Measurements from ENCODE around the gene ADAT2. TPM values are rescaled to one million over a fixed set of nuclear protein-coding genes. Genes with fewer than 3 reads are reported as not detected.
"Not testable (repeated sequence)": the region's sequence is repeated elsewhere in the genome, so short reads cannot be mapped to it uniquely, and the experiment has no call there.

Gene ADAT2
- 1 to 10 TPM; 2.5 to 3.9 (median 2.8) TPM for polyA plus RNA-seq

DNA sequence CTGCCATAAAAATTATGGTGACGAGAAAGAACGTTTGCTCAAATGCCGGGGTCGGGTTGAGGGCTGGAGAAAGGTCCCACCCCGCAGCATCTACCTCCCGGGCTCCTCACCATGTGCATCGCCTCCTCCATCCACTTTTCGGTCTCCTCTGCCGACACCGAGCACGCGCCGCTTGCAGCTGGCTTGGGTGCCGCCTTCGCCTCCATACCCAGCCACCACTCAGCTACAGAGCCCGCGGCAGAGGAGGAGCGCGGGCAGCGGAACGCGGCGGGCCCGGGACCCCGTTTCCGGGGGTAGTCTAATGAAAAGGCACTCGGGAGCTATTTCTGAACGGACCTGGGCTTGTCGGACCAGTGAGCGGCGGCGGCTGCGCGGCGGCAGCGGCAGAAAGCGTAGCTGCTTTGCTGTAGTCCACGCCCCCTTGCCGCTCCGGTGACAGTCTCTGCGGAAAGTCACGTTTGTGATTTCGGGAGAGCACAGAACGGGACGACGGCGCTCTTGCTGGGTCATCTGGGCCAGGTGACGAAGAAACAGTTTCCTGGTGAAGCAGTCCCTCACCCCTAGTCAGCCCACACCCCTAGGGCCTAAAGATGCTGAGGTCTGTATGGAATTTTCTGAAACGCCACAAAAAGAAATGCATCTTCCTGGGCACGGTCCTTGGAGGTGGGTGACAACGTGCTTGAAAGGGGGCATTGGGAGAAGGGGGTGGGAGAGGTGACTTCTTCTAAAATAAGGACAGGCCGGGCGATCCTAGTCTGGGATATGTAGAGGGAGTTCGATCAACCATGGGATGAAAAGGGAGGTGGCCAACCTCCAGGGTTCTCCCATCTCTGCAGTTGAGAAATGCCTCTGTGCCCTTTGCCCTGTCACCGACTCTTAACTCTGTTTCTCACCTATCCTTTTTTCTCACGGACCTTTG lies at the start of gene ADAT2, which contains the start of gene PEX3:
ADAT2 (minus strand) TSS at position 243 of the 919 bp plus-strand sequence; CDS start at position 206, 37 bp downstream.
PEX3 (plus strand) TSS at position 353 of the 919 bp plus-strand sequence; CDS start at position 591, 238 bp downstream.
- no peak within 1 kb of the TSS for H3K27ac ChIP-seq (ENCODE audit: low read depth, low read length)
- 0% methylated on average over 56 of the region's 56 CpGs for WGBS, 3 donors

DNA sequence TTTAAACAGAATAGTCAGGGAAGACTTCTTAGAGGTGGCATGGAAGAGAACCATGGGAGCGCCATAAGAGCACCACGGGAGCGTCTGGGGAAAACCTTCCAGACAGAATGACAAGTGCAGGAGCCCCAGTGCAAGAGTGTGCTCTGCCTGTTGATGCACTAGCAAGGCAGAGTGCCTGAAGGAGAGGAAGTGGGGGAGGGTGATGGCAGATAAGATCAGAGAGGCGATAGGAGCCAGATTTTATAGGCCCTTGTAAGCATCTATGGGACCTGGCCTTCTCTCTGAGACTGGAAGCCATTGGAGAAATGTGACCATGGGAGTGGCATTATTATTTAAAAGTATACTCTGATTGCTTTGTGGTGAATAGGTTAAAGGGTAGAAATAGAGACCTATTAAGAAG lies 47.9 kb upstream of the ADAT2 start:
- no peak overlapping the region for H3K27ac ChIP-seq (ENCODE audit: low read depth, low read length)
- 83 to 90% (median 85%) methylated on average over 4 of the region's 4 CpGs for WGBS, 3 donors

DNA sequence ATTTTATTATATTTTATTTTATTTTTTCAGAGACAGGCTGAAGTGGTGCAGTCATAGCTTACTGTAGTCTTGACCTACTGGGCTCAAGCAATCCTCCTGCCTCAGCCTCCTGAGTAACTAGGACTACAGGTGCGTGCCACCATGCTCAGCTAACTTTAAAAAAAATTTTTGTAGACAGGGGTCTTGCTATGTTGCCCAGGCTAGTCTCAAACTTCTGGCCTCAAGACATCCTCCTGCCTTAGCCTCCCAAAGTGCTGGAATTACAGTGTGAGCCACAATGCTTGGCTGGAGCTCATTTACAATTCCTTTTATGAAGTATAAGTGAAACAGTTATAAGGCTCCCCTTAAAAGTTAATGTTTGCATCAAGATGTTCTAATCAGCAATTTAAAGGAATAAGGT lies 46.5 kb upstream of the ADAT2 start:
- no peak overlapping the region for H3K27ac ChIP-seq (ENCODE audit: low read depth, low read length)
- 92 to 100% (median 96%) methylated on average over 1 of the region's 1 CpG for WGBS, 3 donors

DNA sequence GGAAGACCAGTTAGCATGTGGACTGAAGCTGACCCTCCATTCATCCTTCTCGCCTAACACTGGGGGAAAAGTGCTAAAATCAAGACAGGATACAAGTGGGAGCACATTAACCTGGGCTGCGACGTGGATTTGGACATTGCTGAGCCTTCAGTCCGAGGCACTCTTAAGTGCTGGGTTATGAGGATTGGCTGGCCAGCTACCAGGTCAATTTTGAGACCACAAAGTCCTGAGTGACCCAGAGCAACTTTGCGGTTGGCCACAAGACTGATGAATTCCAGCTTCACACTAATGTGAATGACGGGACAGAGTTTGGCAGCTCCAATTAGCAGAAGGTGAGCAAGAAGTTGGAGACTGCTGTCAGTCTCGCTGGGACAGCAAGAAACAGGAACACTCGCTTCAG lies 40.3 kb upstream of the ADAT2 start:
- H3K27ac ChIP-seq (ENCODE audit: low read depth, low read length), result no peak overlapping the region
- WGBS, 3 donors, result 92 to 98% (median 96%) methylated on average over 8 of the region's 8 CpGs

GRCh38 chr6:143490244-143490643 lies 39.7 kb upstream of the ADAT2 start:
- no peak overlapping the region for H3K27ac ChIP-seq (ENCODE audit: low read depth, low read length)
- WGBS, 3 donors, result 95 to 99% (median 97%) methylated on average over 1 of the region's 1 CpG

- H3K27ac ChIP-seq (ENCODE audit: low read depth, low read length), result no peak overlapping the region
- WGBS, 3 donors, result 87 to 95% (median 89%) methylated on average over 3 of the region's 3 CpGs
Observed at GRCh38 chr6:143486752-143487151, 36.3 kb upstream of the ADAT2 start.

- no peak overlapping the region for H3K27ac ChIP-seq (ENCODE audit: low read depth, low read length)
- WGBS, 3 donors, result 81 to 91% (median 87%) methylated on average over 2 of the region's 2 CpGs
Observed at GRCh38 chr6:143485967-143486366, 35.5 kb upstream of the ADAT2 start.

DNA sequence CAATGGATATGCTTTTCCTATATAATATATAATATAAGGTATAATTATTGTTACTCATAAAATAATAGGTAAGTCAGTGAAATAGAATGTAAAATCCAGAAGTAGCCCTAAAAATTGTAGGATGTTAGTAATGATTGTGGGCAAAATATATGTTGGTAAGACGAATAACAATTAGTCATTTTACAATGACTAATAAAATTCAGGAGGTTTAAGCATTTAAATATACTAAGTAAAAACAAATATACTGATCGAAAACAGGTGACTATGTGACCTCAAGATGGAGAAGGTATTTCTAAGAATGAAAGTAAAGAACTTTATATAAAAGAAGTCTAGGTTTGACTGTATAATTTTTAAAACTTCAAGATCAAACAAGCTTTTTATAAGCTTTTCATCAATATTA lies 32.1 kb upstream of the ADAT2 start:
- 65 to 99% (median 96%) methylated on average over 2 of the region's 2 CpGs for WGBS, 3 donors
- H3K27ac ChIP-seq (ENCODE audit: low read depth, low read length), result no peak overlapping the region

GRCh38 chr6:143478479-143479062 lies 28.1 kb upstream of the ADAT2 start:
- WGBS, 3 donors, result 91 to 95% (median 93%) methylated on average over 3 of the region's 3 CpGs

DNA sequence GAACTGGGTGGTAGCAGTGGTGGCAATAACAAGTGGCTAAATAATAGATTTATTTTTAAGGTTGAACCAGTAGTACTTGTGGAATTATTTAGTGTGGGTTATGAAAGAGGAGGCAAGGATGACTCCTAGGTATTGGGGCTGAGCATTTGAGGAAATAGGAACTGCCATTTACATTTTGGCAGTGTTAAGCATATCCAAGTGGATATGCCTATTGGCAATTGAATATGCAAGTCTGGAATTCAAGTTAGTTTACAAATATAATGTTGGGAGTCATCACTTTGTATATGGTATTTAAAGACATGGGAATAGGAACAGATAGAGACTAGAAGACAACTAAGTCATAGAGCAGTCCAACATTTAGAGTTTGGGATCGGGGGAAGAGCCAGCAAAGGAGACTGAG lies 26.1 kb upstream of the ADAT2 start:
- H3K27ac ChIP-seq (ENCODE audit: low read depth, low read length), result no peak overlapping the region
- WGBS, 3 donors, result 96 to 97% (median 97%) methylated on average over 1 of the region's 1 CpG

More at GRCh38 chr6:143478479-143479062, 28.1 kb upstream of the ADAT2 start:
- H3K27ac ChIP-seq (ENCODE audit: low read depth, low read length), result no peak overlapping the region

- WGBS, 3 donors, result 94 to 100% (median 95%) methylated on average over 1 of the region's 1 CpG
- no peak overlapping the region for H3K27ac ChIP-seq (ENCODE audit: low read depth, low read length)
Observed at GRCh38 chr6:143471822-143472221, 21.3 kb upstream of the ADAT2 start.

- not testable (repeated sequence) for H3K27ac ChIP-seq (ENCODE audit: low read depth, low read length)
- 86 to 95% (median 88%) methylated on average over 2 of the region's 2 CpGs for WGBS, 3 donors
Observed at GRCh38 chr6:143468823-143469222, 18.3 kb upstream of the ADAT2 start.

DNA sequence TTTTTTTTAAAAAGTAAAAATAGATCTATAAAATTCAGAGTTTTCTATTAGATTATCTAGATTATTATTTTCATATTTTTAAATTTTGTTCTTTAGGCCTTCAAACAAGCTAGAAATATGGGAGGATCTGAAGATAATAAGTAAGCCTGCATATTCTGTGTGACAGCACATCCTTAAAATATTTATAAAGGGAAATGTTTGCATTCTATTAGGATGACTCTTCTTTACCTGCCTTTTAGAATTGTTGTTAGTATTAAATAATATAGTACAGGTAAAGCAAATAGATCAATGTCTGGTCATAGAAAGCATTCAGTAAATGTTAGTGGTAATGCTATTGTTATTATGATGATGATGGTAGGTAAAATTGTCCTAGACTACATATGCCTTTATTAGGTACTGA lies 17.5 kb upstream of the ADAT2 start:
- no peak overlapping the region for H3K27ac ChIP-seq (ENCODE audit: low read depth, low read length)

DNA sequence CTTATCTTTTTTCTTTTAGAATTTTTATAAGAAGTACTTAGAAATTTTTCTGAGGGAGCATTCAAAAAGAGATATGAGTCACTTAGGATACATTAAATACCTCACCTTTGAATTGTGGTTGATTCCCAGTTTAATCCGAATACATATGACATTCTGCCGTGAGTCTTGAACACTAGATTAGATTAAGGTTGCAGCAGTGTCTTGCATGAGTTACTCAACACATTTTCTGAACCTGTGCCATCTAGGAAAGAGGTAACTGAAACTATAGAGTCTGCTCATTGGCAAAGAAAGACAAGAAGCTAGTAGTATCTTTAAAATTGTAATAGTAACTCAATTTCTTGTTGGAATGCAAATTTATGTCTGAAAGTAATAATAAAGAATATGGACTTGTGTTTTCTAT lies 15.1 kb upstream of the ADAT2 start:
- no peak overlapping the region for H3K27ac ChIP-seq (ENCODE audit: low read depth, low read length)
- WGBS, 3 donors, result 62 to 88% (median 80%) methylated on average over 2 of the region's 2 CpGs

- WGBS, 3 donors, result 41 to 95% (median 67%) methylated on average over 2 of the region's 2 CpGs
- H3K27ac ChIP-seq (ENCODE audit: low read depth, low read length), result no peak overlapping the region
Observed at GRCh38 chr6:143457563-143458359, 7.3 kb upstream of the ADAT2 start.

GRCh38 chr6:143451531-143451930 lies 1.0 kb upstream of the ADAT2 start:
- WGBS, 3 donors, result 16 to 37% (median 24%) methylated on average over 4 of the region's 4 CpGs
- no peak overlapping the region for H3K27ac ChIP-seq (ENCODE audit: low read depth, low read length)

DNA sequence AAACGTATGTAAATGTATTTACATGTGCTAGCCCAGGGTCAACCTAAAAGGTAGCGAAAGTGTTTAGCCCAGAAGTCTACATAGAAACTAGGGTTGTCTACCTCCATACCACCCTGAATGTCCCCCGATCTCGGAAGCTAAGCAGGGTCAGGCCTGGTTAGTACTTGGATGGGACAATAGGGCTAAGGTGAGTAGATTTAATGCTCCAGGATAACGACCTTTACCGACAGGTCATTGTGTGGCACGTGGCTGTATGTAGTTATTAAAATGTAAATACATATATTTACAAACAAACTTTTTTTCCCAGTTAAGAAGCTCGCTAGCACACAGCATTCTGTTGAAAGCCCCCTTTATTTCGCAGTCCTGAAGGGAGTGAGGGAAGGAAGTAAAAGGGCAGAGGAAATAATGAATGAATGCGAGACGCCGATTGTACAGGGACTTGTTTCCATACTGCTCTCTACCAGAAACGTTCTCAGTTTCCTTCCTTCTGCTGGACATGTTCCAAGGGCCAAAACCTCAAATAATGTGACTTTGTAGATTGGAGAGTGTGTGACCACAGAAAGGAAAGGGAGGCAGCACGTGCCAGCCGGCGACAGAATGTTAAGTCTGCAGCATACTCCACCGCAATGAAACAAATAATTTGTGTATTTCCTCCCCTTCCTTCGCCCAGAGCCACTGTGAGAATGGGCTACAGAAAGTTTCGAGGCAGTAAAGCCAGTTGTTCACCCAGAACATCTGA lies 612 bp downstream of the ADAT2 start:
- 3 to 6% (median 3%) methylated on average over 19 of the region's 19 CpGs for WGBS, 3 donors
- H3K27ac ChIP-seq (ENCODE audit: low read depth, low read length), result no peak overlapping the region

- no peak overlapping the region for H3K27ac ChIP-seq (ENCODE audit: low read depth, low read length)
- 74 to 77% (median 77%) methylated on average over 6 of the region's 6 CpGs for WGBS, 3 donors
Observed at GRCh38 chr6:143449082-143449713, 1.3 kb downstream of the ADAT2 start.
